ENCODE data around the gene CRADD. TPM values are rescaled to one million over a fixed set of nuclear protein-coding genes. Genes with fewer than 3 reads are reported as not detected.

Gene CRADD
- total RNA-seq, 3 donors from 2014 or later: 24.0 to 49.8 (median 44.2) TPM

GRCh38 chr12:93813186-93813585, 136.0 kb downstream of the CRADD start:
- intact Hi-C loops (cut with DNase I; ENCODE audit: low total_unique reads): no loop called here
- H3K4me1 ChIP-seq: peaks cover 7 to 18% of the 10 kb centered on the region in 2 donors
- H3K9me3 ChIP-seq: no peaks in the 10 kb centered on the region
- TF ChIP-seq, protein P1, sequence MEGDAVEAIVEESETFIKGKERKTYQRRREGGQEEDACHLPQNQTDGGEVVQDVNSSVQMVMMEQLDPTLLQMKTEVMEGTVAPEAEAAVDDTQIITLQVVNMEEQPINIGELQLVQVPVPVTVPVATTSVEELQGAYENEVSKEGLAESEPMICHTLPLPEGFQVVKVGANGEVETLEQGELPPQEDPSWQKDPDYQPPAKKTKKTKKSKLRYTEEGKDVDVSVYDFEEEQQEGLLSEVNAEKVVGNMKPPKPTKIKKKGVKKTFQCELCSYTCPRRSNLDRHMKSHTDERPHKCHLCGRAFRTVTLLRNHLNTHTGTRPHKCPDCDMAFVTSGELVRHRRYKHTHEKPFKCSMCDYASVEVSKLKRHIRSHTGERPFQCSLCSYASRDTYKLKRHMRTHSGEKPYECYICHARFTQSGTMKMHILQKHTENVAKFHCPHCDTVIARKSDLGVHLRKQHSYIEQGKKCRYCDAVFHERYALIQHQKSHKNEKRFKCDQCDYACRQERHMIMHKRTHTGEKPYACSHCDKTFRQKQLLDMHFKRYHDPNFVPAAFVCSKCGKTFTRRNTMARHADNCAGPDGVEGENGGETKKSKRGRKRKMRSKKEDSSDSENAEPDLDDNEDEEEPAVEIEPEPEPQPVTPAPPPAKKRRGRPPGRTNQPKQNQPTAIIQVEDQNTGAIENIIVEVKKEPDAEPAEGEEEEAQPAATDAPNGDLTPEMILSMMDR (IDR thresholded peaks at IDR 0.05): no peak
- TF ChIP-seq POLR2A (IDR thresholded peaks at IDR 0.05) (no peak), POLR2AphosphoS5 (IDR thresholded peaks at IDR 0.05) (no peak)
- DNase-seq (ENCODE audit: low spot score in 2 of 2): no peak
- H3K27ac ChIP-seq: peak overlapping the region; percentile 88 to 91
- H3K36me3 ChIP-seq: no peaks in the 10 kb centered on the region
- no peak overlapping the region for H3K4me3 ChIP-seq
- no peaks in the 10 kb centered on the region for H3K27me3 ChIP-seq

DNA sequence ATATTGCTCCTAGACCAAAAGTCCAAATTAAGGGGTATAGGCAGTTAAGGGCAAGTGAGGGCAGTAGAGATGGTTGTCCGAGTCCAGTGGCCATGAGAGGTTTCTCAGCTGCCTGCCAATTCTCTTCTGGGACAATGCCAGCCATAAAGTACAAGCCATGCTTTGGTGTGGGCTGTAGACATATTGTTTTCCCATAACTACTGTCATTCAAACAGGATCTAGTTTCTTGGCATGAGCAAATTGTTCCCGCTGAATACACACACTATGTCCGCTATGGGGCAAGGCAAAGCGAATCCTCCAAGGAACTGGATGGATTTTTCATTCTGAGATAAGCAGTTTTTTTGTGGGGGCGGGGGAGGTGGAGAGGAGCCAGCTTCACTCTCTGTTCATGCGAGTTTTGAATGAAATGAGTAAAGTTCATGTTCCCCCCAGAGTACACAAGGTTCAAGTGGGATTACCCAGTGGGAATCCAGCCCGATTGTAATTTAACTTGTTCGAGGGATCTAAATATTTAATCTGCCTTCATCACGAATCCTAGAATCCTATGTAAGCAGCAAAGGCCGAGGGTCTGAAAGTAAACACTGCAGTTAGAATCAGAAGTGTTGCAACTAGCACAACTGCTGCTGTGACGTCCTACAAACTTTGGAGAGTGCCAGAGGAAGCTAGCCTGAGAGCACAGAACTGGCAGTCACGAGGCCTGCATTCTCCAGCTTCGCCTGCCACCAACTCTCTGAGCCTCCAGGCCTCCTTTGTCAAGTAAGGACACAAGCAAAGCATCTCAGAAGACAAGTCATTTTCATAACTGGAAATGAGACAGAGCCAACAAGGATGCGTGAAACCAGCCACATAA, 137.0 kb downstream of the CRADD start:
- Histone ChIP-seq H3K27ac (peak overlapping the region; percentile 88 to 91), H3K4me1 (peaks cover 8 to 22% of the 10 kb centered on the region in 2 donors), H3K9me3 (no peaks in the 10 kb centered on the region), H3K36me3 (no peaks in the 10 kb centered on the region), H3K27me3 (no peaks in the 10 kb centered on the region), H3K4me3 (no peak overlapping the region)
- DNase-seq (ENCODE audit: low spot score in 2 of 2): peak; percentile 72 to 81
- TF ChIP-seq, protein P1 (IDR thresholded peaks at IDR 0.05): peak in 1 of 3 donors; percentile 12
- no peak for TF ChIP-seq POLR2A (IDR thresholded peaks at IDR 0.05)
- peak; percentile 23 to 63 (median 40) for TF ChIP-seq POLR2AphosphoS5 (IDR thresholded peaks at IDR 0.05)
- intact Hi-C loops (cut with DNase I; ENCODE audit: low total_unique reads): no loop called here

DNA sequence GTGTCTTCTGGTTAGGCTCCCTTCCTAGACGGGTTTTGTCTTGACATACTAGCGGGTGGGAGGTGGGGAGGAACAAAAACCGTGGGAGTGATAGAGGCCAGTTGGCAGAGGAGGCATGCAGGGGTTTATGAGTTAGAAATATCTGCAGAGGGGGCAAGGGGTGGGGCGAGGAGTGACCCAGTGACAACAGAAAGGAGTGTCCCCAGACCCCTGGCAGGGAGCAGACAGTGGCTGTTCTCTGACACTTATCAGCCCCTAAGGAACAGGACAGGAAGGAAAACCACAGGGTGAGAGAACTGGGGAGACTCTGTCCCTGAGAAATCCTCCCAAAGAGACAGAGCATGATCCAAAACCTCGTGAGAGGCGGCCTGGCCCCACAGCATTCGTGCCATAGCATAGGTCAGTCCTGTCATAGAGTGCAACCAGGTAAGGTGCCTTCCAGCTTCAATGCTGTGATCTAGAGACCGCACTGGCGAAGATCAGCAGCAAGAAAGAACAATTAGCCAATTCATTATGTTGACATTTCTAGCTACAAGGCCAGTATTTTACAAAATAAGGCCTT, 141.4 kb downstream of the CRADD start:
- peaks cover 9 to 22% of the 10 kb centered on the region in 2 donors for H3K4me1 ChIP-seq
- no peak overlapping the region for H3K4me3 ChIP-seq
- H3K9me3 ChIP-seq: no peaks in the 10 kb centered on the region
- TF ChIP-seq POLR2A (IDR thresholded peaks at IDR 0.05) (no peak), POLR2AphosphoS5 (IDR thresholded peaks at IDR 0.05) (no peak)
- TF ChIP-seq, protein P1 (IDR thresholded peaks at IDR 0.05): no peak
- no peaks in the 10 kb centered on the region for H3K27me3 ChIP-seq
- H3K27ac ChIP-seq: peak overlapping the region; percentile 89 to 90
- H3K36me3 ChIP-seq: no peaks in the 10 kb centered on the region
- no peak for DNase-seq (ENCODE audit: low spot score in 2 of 2)
- intact Hi-C loops (cut with DNase I; ENCODE audit: low total_unique reads): no loop called here

- TF ChIP-seq POLR2AphosphoS5 (IDR thresholded peaks at IDR 0.05): peak; percentile 49 to 67 (median 59)
- TF ChIP-seq, protein P1 (IDR thresholded peaks at IDR 0.05): no peak
- TF ChIP-seq POLR2A (IDR thresholded peaks at IDR 0.05): no peak
- no peaks in the 10 kb centered on the region for H3K9me3 ChIP-seq
- H3K4me3 ChIP-seq: no peak overlapping the region
- intact Hi-C loops (cut with DNase I; ENCODE audit: low total_unique reads): no loop called here
- no peaks in the 10 kb centered on the region for H3K36me3 ChIP-seq
- peak overlapping the region; percentile 89 to 90 for H3K27ac ChIP-seq
- no peaks in the 10 kb centered on the region for H3K27me3 ChIP-seq
- H3K4me1 ChIP-seq: peaks cover 8 to 17% of the 10 kb centered on the region in 2 donors
- DNase-seq (ENCODE audit: low spot score in 2 of 2): peak in 1 of 2 donors; percentile 80
Measured at GRCh38 chr12:93819050-93819491, 141.9 kb downstream of the CRADD start.
